ENCODE measurements around the gene SIVA1. TPM values are rescaled to one million over a fixed set of nuclear protein-coding genes. Genes with fewer than 3 reads are reported as not detected.

SIVA1 gene
- total and polyA plus RNA-seq, 2 of the 8 experiments (the other 6 are each of a cell fraction or from before 2014, with no cell fraction given) = 123 to 589 TPM

- Histone ChIP-seq H4K91ac (replicated peaks; ENCODE audit: insufficient read length, low read length) (no peak overlapping the region), H3K14ac (ENCODE audit: insufficient read length) (no peak overlapping the region), H3K4ac (replicated peaks; ENCODE audit: insufficient read length, low read depth, low read length) (no peak overlapping the region), H2BK12ac (ENCODE audit: low read depth, low read length) (no peak overlapping the region), H3K27ac (ENCODE audit: low read depth, low read length) (no peak overlapping the region), H3K27me3 (replicated peaks in 1 of 4; ENCODE audit: control insufficient read depth in 3 of 4, extremely low read depth in 1 of 4, insufficient read depth in 3 of 4, low read length in 3 of 4) (no peaks in the 10 kb centered on the region), H2BK5ac (ENCODE audit: low read depth, low read length) (no peak overlapping the region), H4K8ac (ENCODE audit: extremely low read depth, insufficient read depth, low read length) (peak overlapping the region; percentile 25; the same call in 1 of the 2 replicates), H3K9me3 (ENCODE audit: insufficient read depth in 2 of 2, low read depth in 1 of 2, low read length in 1 of 2) (no peaks in the 10 kb centered on the region; a peak in 1 of 4 replicates), H3K56ac (replicated peaks; ENCODE audit: insufficient read length, low read depth, low read length) (no peak overlapping the region), H2AK5ac (ENCODE audit: low read depth, low read length) (no peak overlapping the region), H4K5ac (ENCODE audit: insufficient read length, low read depth, low read length) (no peak overlapping the region), H3K9ac (replicated peaks in 1 of 4; ENCODE audit: extremely low read depth in 1 of 4, low read depth in 3 of 4, low read length in 3 of 4) (0 out of 7 replicates have a peak overlapping the region, but pooled peaks of 1 of the 4 experiments have one; percentile 30), H3K18ac (ENCODE audit: extremely low read depth, low read length) (no peak overlapping the region), H2AFZ (ENCODE audit: low read length) (no peak overlapping the region), H3K36me3 (ENCODE audit: control insufficient read depth in 2 of 4, insufficient read depth in 4 of 4, low read length in 3 of 4) (peaks cover 0 to 3% (median 0%) of the 10 kb centered on the region in 4 experiments; a peak in 1 of 8 replicates), H3K4me3 (ENCODE audit: extremely low read depth in 1 of 4, insufficient read depth in 2 of 4, low read depth in 3 of 4, low read length in 4 of 4) (no peak overlapping the region), H3K23ac (ENCODE audit: insufficient read length) (no peak overlapping the region), H3K4me1 (replicated peaks in 1 of 4; ENCODE audit: control insufficient read depth in 3 of 4, insufficient read depth in 4 of 4, low read length in 3 of 4) (no peaks in the 10 kb centered on the region), H2BK120ac (replicated peaks; ENCODE audit: low read depth, low read length) (no peak overlapping the region), H2BK20ac (ENCODE audit: low read length) (no peak overlapping the region), H2BK15ac (ENCODE audit: low read length) (no peak overlapping the region), H4K20me1 (replicated peaks in 1 of 2; ENCODE audit: control insufficient read depth in 1 of 2, insufficient read depth in 2 of 2, low read length in 2 of 2) (peaks cover 6 to 20% of the 10 kb centered on the region in 2 experiments), H3K4me2 (ENCODE audit: insufficient read depth in 1 of 2, low read depth in 2 of 2, low read length in 2 of 2) (no peak overlapping the region), H3K79me1 (ENCODE audit: low read depth, low read length) (no peaks in the 10 kb centered on the region; the same call in 1 of the 2 replicates), H3K23me2 (ENCODE audit: low read depth, low read length) (no peaks in the 10 kb centered on the region), H3K79me2 (ENCODE audit: control insufficient read depth in 1 of 2, insufficient read depth in 2 of 2, low read length in 2 of 2) (no peaks in the 10 kb centered on the region)
- TF ChIP-seq EZH2 (IDR thresholded peaks at IDR 0.05; ENCODE audit: low read depth, low read length, severe bottlenecking) (no peak), CTCF (IDR thresholded peaks at IDR 0.05; ENCODE audit: control extremely low read depth in 1 of 3, insufficient read depth in 1 of 3, low read depth in 1 of 3, low read length in 3 of 3) (peak in 2 of 3 experiments; percentile 11 to 18; a peak in 1 of 4 replicates)
- TF ChIP-seq, protein P1, sequence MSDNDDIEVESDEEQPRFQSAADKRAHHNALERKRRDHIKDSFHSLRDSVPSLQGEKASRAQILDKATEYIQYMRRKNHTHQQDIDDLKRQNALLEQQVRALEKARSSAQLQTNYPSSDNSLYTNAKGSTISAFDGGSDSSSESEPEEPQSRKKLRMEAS (IDR thresholded peaks at IDR 0.05) = 0 out of 2 replicates have a peak, but pooled peaks have one; percentile 29
- WGBS, 2 experiments (ENCODE audit: extremely low coverage in 1 of 2, insufficient coverage in 1 of 2, insufficient read length in 1 of 2, insufficient replicate concordance in 2 of 2, low coverage in 1 of 2, low lambda C conversion rate in 2 of 2, missing lambda C conversion rate in 1 of 2) = 88% methylated on average over 15 of the region's 15 CpGs; no CpG with 5 or more reads in 1 of the 2 experiments
- ChIA-PET CTCF (ENCODE audit: partially characterized antibody) (interaction anchor here (1.0 to 4.9 kb wide), 9 partner anchors 7 to 161 kb away, joined by 3 to 35 read pairs (median 10); no protein-coding TSS in a partner anchor), POLR2A (ENCODE audit: partially characterized antibody) (interaction anchor here (1.2 kb wide), 2 partner anchors 26 to 117 kb away, joined by 3 read pairs; partner anchors contain the start of gene SIVA1)
- DNase-seq (ENCODE audit: low read depth in 1 of 2, low spot score in 2 of 2) = no peak
- no peak for FAIRE-seq
Observed at GRCh38 chr14:104778694-104779331, 25.9 kb downstream of the SIVA1 start.
